ENCODE measurements around the gene OGA. TPM values are rescaled to one million over a fixed set of nuclear protein-coding genes. Genes with fewer than 3 reads are reported as not detected.

The OGA gene
- total and polyA plus RNA-seq, 9 of the 15 experiments (the other 6 are each of a cell fraction or from before 2014, with no cell fraction given): 13.5 to 73.5 (median 59.5) TPM

DNA sequence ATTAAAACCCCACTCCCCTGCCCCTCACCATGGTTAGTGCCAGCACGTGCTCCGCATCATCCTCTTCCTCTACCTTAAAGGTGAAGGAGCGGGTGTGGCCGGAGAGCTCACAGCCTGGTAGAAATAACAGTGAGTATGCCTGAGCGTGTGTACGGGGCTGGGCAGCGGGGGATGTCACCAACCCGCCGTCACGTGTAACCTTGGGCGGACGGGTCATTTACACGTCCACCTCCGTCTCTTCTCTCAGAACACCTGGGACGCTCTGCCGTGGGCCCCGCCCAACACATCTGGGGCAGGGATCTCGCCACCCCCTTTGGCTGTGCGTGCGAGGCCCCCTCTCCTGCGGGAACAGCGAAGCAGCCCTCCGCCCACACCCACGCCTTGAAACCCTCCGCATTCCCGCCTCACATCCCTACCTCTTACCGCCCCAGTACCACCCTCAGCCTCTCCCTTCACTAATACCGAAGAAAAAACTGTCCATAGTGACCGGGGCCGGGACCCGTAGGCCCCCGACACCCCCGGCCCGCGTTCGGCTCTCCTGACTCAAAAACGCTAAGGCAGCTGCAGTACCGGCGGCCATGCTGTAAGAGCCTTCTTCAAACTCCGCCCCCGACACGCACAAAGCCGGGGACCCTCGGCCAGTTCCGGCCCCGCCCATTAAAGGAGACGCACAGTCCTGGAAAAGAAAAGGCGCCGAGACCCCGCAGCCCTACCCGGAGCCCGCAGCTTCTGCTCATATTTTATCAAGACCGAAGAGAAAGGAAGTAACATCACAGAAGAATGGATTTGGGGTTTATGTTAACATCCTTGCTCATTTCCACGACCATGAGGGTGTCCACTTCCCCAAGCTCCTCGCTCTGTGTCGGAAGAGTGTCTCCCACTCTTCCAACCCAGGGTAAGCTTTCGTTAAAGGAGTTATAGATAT, 35.2 kb downstream of the OGA start, which contains the start of gene NPM3 (continued):
- TF ChIP-seq, protein P1, sequence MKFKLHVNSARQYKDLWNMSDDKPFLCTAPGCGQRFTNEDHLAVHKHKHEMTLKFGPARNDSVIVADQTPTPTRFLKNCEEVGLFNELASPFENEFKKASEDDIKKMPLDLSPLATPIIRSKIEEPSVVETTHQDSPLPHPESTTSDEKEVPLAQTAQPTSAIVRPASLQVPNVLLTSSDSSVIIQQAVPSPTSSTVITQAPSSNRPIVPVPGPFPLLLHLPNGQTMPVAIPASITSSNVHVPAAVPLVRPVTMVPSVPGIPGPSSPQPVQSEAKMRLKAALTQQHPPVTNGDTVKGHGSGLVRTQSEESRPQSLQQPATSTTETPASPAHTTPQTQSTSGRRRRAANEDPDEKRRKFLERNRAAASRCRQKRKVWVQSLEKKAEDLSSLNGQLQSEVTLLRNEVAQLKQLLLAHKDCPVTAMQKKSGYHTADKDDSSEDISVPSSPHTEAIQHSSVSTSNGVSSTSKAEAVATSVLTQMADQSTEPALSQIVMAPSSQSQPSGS (CRISPR knock-in tag; IDR thresholded peaks at IDR 0.05): no peak
- TF ChIP-seq NCOR1 (IDR thresholded peaks at IDR 0.05) (no peak), BRF1 (IDR thresholded peaks at IDR 0.05; ENCODE audit: borderline replicate concordance, extremely low read depth, insufficient read length) (no peak), MAZ (CRISPR knock-in tag; conservative IDR thresholded peaks at IDR 0.05 in 1 of 2, IDR thresholded peaks at IDR 0.05 in 1 of 2) (peak; percentile 26 to 75; a peak in 3 of 4 replicates), NCOA2 (IDR thresholded peaks at IDR 0.05; ENCODE audit: partially characterized antibody in 2 of 2) (no peak), GTF2F1 (IDR thresholded peaks at IDR 0.05; ENCODE audit: low read depth, low read length) (no peak), PPARD (CRISPR knock-in tag; IDR thresholded peaks at IDR 0.05) (no peak), ZSCAN29 (IDR thresholded peaks at IDR 0.05) (no peak), SNRNP70 (optimal IDR thresholded peaks at IDR 0.05; ENCODE audit: low read depth, low read length) (no peak), U2AF2 (optimal IDR thresholded peaks at IDR 0.05; ENCODE audit: low read depth, low read length) (no peak), SAP30 (IDR thresholded peaks at IDR 0.05; ENCODE audit: borderline replicate concordance, insufficient read depth, low read depth, low read length, poor library complexity, severe bottlenecking) (no peak), SAFB (IDR thresholded peaks at IDR 0.05; ENCODE audit: borderline replicate concordance, low read depth, low read length) (no peak), FOXK1 (CRISPR knock-in tag; IDR thresholded peaks at IDR 0.05; ENCODE audit: borderline replicate concordance) (no peak), GATAD2B (IDR thresholded peaks at IDR 0.05; ENCODE audit: borderline replicate concordance) (no peak), NR4A1 (CRISPR knock-in tag; IDR thresholded peaks at IDR 0.05) (no peak), NR4A1 (tag; IDR thresholded peaks at IDR 0.05) (no peak)
- TF ChIP-seq, protein P2, sequence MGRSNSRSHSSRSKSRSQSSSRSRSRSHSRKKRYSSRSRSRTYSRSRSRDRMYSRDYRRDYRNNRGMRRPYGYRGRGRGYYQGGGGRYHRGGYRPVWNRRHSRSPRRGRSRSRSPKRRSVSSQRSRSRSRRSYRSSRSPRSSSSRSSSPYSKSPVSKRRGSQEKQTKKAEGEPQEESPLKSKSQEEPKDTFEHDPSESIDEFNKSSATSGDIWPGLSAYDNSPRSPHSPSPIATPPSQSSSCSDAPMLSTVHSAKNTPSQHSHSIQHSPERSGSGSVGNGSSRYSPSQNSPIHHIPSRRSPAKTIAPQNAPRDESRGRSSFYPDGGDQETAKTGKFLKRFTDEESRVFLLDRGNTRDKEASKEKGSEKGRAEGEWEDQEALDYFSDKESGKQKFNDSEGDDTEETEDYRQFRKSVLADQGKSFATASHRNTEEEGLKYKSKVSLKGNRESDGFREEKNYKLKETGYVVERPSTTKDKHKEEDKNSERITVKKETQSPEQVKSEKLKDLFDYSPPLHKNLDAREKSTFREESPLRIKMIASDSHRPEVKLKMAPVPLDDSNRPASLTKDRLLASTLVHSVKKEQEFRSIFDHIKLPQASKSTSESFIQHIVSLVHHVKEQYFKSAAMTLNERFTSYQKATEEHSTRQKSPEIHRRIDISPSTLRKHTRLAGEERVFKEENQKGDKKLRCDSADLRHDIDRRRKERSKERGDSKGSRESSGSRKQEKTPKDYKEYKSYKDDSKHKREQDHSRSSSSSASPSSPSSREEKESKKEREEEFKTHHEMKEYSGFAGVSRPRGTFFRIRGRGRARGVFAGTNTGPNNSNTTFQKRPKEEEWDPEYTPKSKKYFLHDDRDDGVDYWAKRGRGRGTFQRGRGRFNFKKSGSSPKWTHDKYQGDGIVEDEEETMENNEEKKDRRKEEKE (IDR thresholded peaks at IDR 0.05; ENCODE audit: borderline replicate concordance in 1 of 2, control insufficient read depth in 1 of 2, low read depth in 2 of 2, low read length in 1 of 2): no peak
- TF ChIP-seq, protein P3, sequence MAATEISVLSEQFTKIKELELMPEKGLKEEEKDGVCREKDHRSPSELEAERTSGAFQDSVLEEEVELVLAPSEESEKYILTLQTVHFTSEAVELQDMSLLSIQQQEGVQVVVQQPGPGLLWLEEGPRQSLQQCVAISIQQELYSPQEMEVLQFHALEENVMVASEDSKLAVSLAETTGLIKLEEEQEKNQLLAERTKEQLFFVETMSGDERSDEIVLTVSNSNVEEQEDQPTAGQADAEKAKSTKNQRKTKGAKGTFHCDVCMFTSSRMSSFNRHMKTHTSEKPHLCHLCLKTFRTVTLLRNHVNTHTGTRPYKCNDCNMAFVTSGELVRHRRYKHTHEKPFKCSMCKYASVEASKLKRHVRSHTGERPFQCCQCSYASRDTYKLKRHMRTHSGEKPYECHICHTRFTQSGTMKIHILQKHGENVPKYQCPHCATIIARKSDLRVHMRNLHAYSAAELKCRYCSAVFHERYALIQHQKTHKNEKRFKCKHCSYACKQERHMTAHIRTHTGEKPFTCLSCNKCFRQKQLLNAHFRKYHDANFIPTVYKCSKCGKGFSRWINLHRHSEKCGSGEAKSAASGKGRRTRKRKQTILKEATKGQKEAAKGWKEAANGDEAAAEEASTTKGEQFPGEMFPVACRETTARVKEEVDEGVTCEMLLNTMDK (IDR thresholded peaks at IDR 0.05; ENCODE audit: borderline replicate concordance, insufficient read depth, low read depth, low read length, poor library complexity, severe bottlenecking): no peak

All from K562 (cell line).